Fibroblast of skin of back (primary cell): ENCODE data around the gene ONECUT1.
A peak's percentile ranks its signal among the peaks of the same experiment; 100 is the strongest.

ENCODE experiments used
- DNase-seq: peaks from one replicate; pipeline ENCODE4 v3.0.0-alpha.2; 2013

Gene ONECUT1

GRCh38 chr15:52796753-52797520, 6.8 kb upstream of the ONECUT1 start:
- no peak for DNase-seq

DNA sequence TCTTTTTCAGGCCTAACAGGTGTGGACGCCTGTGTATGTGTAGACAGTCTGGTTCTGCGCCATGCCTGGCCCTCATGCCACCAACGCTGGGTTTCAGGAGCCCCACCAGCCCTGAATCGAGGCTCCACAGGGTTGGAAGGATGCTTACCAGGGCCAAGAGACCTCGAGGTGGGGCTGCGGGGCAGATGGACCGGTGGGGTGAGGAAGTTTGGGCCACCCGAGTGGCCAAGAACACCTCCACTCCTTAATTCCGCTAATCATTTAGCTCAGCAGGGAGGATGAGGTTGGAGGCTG, 6.0 kb upstream of the ONECUT1 start:
- DNase-seq, result no peak

- no peak for DNase-seq
These were observed 5.5 kb upstream of the ONECUT1 start for GRCh38 chr15:52795464-52796227.

GRCh38 chr15:52794665-52795463, 4.7 kb upstream of the ONECUT1 start:
- no peak for DNase-seq

DNA sequence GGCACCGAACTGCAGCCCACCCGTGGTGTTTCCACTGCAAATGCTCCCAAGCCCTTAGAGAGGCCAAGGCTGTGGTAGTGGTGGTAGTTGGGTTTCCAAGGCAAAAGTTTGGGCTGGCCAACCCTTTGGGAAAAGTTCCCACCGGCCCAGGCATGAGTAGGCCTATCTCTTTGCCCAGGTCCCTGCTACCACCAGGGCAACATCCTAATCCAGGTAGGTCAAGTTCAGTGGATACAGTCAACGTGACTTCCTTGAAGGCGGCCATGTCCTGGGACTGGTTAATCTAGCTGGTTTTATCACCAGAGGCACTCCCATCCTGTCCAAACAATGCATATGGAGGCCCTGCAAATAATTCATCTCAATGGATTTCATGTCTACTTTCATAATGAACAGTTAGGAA, 1.6 kb upstream of the ONECUT1 start:
- no peak for DNase-seq

GRCh38 chr15:52790941-52791751, 1.0 kb upstream of the ONECUT1 start:
- peak; percentile 9 for DNase-seq

- DNase-seq, result peak; percentile 12
These were observed 451 bp downstream of the ONECUT1 start for GRCh38 chr15:52789601-52790168.

GRCh38 chr15:52789008-52789600, 1.0 kb downstream of the ONECUT1 start:
- no peak for DNase-seq

DNA sequence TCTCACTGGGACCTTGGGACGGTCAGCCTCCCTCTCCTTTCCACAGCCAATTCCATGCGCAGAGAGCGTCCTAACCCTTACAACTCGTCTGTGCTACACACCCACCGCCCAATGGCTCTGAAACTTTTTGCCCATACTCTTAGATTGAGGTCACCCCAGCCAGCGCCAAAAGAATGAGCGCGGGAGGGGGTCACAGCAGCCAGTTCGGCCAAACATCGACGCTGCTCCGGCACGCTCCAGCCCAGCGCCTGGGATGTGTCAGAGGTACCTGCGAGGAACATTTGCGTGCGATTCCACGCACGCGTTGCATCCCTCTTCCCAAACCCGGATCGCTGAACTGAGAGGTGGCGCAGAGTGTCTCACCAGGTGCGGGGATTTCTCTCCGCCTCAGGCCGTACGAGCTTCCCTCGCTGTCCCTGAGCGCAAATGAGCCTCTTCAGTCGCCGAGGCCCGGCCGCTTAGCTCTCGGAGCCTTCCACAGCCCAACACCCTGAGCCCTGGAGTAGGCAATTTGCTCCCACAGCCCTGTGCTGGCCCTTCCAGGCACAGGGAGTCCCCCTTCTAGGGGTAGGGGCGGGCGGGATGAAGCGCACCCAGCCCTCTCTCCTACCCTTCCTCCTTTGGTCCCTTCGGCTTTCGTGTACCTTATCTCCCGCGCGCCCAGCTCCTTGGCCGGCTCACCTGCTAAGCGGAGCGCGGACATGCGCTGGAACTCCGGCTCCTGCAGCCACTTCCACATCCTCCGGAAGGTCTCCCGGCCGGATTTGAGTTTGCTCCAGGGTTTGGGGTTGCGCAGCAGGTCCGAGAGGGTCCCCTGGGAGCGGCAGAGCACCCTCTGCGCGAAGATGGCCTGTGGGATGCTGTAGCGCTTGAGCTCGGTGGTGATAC, 1.8 kb downstream of the ONECUT1 start:
- no peak for DNase-seq

DNA sequence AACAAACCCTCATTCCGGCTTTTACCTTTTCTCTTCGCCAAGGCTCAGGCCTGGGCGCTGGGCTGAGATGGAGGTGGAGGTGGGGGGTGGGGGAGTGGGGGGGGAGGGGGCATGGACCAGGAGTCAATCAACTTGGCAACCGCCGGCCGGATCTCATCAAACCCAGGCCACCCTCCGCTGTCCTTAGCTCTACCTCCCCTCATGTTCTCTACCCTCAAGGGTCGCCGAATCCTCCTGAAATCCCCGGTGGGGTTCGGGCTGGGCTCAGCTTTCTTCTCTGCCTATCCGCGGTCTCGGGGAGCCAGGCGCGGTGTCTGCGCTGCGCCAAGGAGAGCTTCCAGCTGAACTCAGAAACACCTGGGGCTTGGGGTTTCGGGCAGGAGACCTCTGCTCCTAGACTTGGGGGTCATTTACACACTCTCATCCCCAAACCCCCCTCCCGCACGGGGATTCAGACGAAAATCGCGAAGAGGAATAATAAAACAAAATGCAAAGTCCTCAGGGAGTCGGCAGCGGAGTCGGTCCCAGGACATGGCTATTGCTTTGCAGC, 2.5 kb downstream of the ONECUT1 start:
- no peak for DNase-seq

DNA sequence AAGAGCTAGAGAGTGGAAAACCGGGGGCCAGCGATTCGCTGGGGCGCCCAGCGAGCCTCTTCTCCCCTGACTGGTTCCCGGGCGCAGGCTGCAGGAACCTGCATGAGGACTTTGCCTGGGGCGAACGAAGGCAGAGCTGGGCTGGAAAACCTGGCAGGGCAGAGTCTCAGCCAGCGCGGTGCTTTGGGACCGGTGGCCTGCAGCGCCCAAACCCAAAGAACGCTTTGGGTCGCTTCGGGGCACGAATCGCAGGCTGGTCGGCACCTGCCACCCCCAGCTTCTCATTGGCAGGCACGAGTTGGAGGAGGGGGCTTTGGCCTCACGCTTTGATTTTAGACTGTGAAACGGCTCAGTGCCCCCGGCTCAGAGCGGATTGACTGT, 3.0 kb downstream of the ONECUT1 start:
- no peak for DNase-seq

GRCh38 chr15:52786436-52787122, 3.6 kb downstream of the ONECUT1 start:
- DNase-seq, result no peak

- no peak for DNase-seq
These were observed 4.3 kb downstream of the ONECUT1 start for GRCh38 chr15:52785672-52786406.

GRCh38 chr15:52784799-52785671, 5.1 kb downstream of the ONECUT1 start:
- DNase-seq, result no peak

GRCh38 chr15:52783929-52784798, 6.0 kb downstream of the ONECUT1 start:
- no peak for DNase-seq

GRCh38 chr15:52783191-52783829, 6.8 kb downstream of the ONECUT1 start:
- peak; percentile 10 for DNase-seq
